T-helper 1 cell treated with Interleukin-12 subunit alpha and Interleukin-12 subunit beta and Interleukin-4 antibody, amounts not matched to agents 30 ng/mL and 1 ng/mL, for 36 hours (primary cell): ENCODE results near the gene STXBP6. TPM values are rescaled to one million over a fixed set of nuclear protein-coding genes. Genes with fewer than 3 reads are reported as not detected.

Experiments
- intact Hi-C: fragments of 100-400 bp; cut with micrococcal nuclease; formaldehyde crosslinking; loops from one replicate; pipeline ENCODE4 v1.15.1; 2024
- total RNA-seq: library from RNA; stranded (reverse); gene quantifications from 2 replicates; pipeline ENCODE4 v1.2.3, GENCODE V29; 2022

STXBP6 gene
- total RNA-seq, 1 donor from 2014 or later: not detected

DNA sequence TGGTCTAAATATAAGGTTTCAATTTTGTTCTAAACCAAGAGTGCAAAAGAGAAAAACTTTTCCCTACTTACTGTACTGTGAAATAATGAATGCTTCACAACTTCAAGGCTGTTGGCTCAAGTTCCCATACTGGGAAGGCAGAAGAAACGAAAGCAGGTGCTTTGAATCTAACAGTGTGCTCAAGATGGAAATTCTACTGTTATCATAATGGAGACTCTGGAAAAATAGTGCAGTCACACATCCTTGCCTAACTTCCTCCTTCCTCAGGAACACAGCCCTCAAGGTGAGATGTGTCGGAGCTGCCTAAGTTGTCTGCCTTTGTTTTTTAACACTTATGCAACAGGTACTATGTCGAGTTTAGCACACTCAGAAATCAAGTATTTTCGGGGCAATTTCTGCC lies 131.1 kb downstream of the STXBP6 start:
- intact Hi-C loops: no loop called here

DNA sequence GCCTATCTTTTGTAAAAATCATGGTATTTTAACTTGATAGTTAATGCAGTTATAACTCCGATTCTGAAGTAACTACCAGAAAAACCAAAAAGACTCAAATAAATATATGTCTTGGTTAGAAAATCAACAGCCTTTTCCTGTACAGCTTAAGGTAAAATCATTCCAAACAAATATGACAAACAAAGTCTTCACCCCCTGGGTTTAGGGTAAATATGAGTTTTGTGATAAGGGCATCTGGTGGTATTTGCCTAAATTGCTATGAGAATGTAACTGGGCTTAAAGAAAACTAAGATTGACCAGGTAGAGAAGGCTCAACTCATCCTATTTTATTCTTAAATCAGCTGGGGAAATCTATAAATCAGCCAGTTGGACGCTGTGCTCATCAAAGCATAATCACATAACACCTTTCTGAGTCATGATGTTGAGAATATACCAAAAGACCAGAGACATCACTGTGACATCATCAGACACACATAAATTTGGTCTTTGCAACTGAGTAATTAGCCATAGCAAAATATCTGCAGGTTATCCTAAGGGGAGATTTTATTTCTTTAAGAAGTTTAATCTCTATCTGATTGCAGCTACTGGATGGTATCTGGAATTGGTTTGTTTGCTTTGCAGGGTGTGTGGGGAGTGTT lies 133.9 kb downstream of the STXBP6 start:
- intact Hi-C loops: no loop called here

DNA sequence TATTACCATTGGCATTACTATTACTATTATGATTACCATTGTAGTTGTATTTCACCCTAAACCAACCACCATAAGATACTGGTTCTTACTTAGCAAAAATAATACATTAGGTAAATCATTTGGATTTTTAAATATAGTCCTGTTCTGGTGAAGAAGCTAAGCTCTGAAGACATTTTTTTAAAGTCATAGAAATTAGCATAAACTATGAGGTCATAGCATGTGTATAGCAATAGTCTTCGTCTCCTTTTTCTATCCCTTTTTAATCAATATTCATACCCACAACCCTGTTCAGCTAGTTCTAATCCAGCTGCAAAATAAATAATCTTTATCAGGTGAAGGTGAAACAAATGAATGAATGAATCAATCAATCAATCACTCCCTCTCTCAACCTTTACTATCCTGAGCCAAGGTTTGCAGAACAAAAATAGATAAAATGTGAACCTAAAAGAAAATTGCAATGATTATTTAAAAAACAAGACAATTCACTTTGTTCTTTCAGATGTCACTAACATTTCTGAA lies 134.5 kb downstream of the STXBP6 start:
- intact Hi-C loops: no loop called here

DNA sequence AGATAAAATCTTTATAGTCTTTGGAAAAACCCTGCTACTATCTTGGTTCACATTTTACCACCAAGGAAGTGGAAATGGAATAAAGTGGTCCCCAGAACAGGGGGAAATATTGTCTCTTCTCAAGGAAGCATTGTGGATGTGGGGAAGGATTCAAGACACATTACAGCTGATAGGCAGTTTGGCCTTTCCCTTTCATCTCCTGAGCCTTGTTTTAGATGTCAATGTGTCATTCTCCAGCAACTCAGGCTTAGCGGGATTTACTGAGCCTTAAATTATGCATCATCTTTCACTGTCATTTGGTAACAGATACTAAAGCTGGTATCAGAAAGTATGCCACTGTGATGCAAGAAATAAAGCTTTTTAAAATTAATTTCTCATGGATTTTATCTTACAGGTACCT lies 136.2 kb downstream of the STXBP6 start:
- intact Hi-C loops: no loop called here

DNA sequence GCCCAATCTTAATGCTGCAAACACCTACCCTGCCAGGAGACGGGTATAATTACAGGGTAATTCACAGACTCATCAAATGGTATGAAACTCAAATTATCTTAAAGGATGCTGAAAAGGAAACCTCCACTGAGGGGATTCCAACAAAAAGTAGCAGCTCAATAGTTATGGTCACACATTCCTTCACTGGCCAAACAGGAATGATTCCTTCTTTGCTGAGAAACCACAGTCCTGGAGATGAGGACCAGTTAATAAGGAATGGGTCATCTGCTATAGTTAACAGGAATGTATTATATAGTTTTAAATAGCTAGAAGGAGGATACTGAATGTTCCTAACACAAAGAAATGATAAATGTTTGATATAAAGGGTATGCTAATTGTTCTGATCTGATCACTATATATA lies 136.9 kb downstream of the STXBP6 start:
- intact Hi-C loops: no loop called here

GRCh38 chr14:24911324-24912109 lies 138.4 kb downstream of the STXBP6 start:
- intact Hi-C loops: no loop called here

GRCh38 chr14:24910408-24910986 lies 139.4 kb downstream of the STXBP6 start:
- intact Hi-C loops: no loop called here

- intact Hi-C loops: no loop called here
These were observed 140.2 kb downstream of the STXBP6 start for GRCh38 chr14:24909523-24910302.

DNA sequence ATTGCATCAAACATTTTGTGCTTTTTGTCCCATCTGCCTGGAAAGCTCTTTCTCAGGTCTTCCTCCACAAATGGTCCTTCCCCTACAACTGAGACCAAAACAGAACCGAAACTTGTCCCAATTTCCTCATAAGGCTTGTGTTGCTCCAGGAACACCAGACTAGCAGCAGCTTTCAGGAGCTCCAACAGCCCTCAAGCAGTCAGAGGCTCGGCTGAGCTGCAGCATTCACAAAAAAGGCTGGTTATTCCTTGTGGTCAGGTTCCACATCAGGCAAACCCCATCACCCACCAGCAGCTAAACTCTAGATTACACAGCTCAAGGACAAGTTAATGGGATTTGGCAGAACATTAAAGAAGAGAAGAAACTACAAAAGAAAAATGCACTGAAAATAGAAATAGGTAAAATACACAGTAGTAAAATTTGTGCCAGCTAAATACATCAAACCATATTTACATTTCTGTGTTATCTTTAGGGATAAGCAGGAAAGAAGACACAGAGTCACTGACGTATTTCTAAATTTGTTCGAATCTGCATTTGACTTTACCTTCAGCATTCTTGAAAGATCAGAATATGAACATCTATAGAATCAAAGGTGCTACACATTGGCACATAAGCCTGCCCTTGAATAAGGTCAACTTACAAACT lies 141.2 kb downstream of the STXBP6 start:
- intact Hi-C loops: no loop called here

- intact Hi-C loops: no loop called here
These were observed 145.4 kb downstream of the STXBP6 start for GRCh38 chr14:24904533-24904932.

GRCh38 chr14:24903337-24903736 lies 146.6 kb downstream of the STXBP6 start:
- intact Hi-C loops: no loop called here

DNA sequence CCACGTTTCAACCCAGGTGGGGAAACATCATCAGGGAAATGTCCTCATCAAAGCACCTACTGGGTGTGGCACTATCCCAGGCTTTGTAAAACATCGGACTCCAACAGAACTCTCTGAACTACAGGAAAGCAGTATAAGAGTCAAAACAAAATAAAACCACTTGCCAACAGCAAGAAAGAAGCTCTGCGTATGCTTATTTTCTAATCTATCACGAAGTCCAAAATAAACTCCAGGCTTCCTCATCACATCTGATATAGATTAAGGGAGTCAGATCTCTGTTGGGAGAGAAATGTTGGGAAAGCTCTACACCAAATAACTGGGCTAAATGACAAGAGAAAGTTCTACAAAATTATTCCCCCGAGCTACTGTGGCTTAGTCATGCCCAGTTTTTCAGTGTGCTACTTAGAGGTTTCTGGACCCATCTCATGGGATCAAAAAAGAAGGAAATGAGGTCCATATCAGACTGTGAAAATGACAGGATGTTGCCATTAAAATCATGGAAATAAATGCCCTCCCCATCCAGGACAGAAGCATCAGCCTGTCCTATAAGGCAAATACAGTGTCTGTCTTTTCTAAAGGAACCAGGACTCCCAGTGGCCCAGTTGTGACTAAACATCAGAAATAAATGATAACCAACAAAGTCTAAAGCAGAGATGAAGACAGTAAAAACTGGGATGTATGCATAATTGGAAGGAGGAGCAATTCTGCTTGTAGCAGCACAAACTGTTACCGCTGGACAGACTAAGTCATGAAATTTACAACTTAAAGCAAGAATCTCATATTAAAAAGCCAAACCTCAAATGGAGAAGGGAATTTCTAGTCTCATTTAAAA lies 149.5 kb downstream of the STXBP6 start:
- intact Hi-C loops: no loop called here

- intact Hi-C loops: no loop called here
These were observed 152.2 kb downstream of the STXBP6 start for GRCh38 chr14:24897793-24898192.

DNA sequence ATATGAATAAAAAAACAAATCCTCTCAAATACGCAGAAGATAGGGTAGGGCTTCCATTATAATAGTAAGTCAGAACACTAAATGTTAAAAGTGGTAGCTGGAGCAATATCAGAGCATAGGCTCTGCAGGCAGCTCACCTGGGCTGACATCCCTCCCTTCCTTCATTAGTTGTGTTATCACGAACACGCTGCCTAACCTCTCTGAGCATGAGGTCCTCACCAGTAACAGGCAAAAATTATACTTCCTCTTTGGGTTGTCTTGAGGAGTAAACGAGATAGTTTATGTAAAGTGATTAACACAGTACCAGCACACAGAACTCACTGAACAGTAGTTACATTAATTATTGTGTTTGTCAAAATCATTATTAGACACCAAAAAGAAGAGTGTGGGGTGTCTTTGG lies 154.3 kb downstream of the STXBP6 start:
- intact Hi-C loops: no loop called here

- intact Hi-C loops: no loop called here
These were observed 154.7 kb downstream of the STXBP6 start for GRCh38 chr14:24895243-24895583.

DNA sequence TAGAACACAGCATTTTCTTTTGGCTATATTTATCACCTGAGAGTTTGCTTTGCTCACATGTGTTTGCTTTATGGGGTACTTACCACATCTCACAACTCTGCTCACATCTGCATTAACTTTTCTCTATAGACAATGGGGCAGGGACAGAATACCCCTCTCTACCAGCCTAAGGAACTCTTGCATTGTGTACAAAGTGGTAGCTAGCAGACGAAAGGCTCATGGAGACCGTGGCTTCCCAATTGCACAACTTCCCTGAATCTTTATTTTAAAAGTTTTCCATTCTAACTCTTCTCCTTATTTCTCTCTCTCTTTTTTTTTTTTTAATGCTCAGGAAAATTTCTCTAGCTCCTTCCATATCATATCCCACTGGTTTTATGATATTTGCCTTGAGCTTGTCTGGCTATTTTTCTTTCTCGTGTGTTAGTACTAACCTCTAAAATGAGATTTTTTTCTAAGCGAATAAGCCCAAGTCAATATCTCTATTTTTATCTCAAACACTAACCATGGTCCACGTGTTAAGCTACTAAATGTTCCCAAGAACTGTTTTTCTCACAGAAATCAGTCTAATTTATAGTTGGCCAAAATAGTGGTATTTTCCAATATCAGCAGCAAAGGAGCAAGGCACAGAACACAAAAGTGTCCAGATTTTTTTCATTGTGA lies 155.2 kb downstream of the STXBP6 start:
- intact Hi-C loops: no loop called here

DNA sequence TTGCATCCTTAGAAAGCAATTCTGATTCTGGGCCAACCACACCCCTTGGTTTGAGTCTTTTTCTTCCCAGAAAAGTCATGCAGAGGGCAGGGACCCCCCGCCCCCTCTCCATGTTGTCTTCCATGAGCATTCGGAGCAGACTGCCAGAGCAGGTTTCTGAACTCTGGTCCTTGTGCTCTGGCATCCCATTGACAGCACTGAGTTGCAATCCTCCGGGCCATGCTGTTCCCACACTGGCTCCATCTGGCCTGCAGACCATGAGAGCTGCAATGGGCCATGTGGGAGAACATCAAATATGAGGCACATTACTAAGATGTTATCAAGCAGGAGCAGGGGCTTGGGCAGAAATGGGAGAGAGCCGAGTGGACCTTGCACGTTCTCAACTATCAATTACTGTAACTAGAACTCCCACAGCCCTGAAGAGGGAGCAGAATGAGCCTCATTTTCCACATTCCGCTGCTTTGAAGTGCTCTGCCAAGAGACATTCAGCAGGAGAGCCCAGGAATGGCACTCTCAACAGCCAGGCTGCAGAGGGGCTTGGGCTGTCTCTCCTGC lies 157.4 kb downstream of the STXBP6 start:
- intact Hi-C loops: no loop called here

GRCh38 chr14:24891987-24892496 lies 157.9 kb downstream of the STXBP6 start:
- intact Hi-C loops: no loop called here

- intact Hi-C loops: no loop called here
These were observed 159.2 kb downstream of the STXBP6 start for GRCh38 chr14:24890716-24891115.
